Measurements from ENCODE around the gene DTNBP1. TPM values are rescaled to one million over a fixed set of nuclear protein-coding genes. Genes with fewer than 3 reads are reported as not detected.

The DTNBP1 gene
- polyA plus RNA-seq, 2 of the 4 experiments (the other 2 are of a cell fraction): 8.4 to 8.7 TPM

DNA sequence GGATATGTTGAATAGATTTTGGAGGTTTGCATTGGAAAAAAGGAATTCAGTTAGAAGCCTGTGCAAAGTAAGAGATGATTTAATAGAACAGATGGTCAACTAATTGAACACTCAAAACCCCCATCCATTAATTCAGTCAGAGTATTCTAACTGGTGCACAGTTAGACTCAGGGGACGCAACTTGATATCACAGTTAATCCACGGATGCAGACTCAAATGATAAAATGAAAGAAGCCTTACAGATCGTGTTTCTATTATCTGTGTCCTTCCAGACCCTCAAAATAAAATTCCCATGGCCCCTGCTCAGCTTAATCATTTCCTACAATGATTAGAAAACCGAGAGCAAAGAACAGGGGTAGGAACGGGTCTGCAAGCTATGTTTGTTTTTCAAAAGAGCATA, 45.4 kb upstream of the DTNBP1 start:
- WGBS (ENCODE audit: missing lambda C conversion rate): 30% methylated on average over 5 of the region's 5 CpGs
- H3K9me3 ChIP-seq: peaks cover 5% of the 10 kb centered on the region; the same call in 1 of the 3 replicates
- H3K4me3 ChIP-seq: no peak overlapping the region
- no peak overlapping the region for H3K27ac ChIP-seq
- H3K4me2 ChIP-seq: no peak overlapping the region
- CTCF ChIA-PET: interaction anchor here (1.2 kb wide), 1 partner anchor 17 kb away, joined by 6 read pairs; no protein-coding TSS in a partner anchor
- TF ChIP-seq EHF (CRISPR knock-in tag; IDR thresholded peaks at IDR 0.05) (no peak), MAFK (IDR thresholded peaks at IDR 0.05; ENCODE audit: partially characterized antibody) (no peak), POLR2AphosphoS2 (conservative IDR thresholded peaks at IDR 0.05; ENCODE audit: low read length) (no peak), JUN (IDR thresholded peaks at IDR 0.05) (no peak), KDM1A (IDR thresholded peaks at IDR 0.05; ENCODE audit: low read depth) (no peak), TP53 (CRISPR knock-in tag; IDR thresholded peaks at IDR 0.05) (no peak), NFE2L2 (conservative IDR thresholded peaks at IDR 0.05; ENCODE audit: low read length) (no peak)
- TF ChIP-seq, protein P1, sequence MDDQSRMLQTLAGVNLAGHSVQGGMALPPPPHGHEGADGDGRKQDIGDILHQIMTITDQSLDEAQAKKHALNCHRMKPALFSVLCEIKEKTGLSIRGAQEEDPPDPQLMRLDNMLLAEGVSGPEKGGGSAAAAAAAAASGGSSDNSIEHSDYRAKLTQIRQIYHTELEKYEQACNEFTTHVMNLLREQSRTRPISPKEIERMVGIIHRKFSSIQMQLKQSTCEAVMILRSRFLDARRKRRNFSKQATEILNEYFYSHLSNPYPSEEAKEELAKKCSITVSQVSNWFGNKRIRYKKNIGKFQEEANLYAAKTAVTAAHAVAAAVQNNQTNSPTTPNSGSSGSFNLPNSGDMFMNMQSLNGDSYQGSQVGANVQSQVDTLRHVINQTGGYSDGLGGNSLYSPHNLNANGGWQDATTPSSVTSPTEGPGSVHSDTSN (IDR thresholded peaks at IDR 0.05): no peak
- TF ChIP-seq, protein P2, sequence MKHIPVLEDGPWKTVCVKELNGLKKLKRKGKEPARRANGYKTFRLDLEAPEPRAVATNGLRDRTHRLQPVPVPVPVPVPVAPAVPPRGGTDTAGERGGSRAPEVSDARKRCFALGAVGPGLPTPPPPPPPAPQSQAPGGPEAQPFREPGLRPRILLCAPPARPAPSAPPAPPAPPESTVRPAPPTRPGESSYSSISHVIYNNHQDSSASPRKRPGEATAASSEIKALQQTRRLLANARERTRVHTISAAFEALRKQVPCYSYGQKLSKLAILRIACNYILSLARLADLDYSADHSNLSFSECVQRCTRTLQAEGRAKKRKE (CRISPR knock-in tag; IDR thresholded peaks at IDR 0.05; ENCODE audit: low read depth): no peak
- TF ChIP-seq, protein P3, sequence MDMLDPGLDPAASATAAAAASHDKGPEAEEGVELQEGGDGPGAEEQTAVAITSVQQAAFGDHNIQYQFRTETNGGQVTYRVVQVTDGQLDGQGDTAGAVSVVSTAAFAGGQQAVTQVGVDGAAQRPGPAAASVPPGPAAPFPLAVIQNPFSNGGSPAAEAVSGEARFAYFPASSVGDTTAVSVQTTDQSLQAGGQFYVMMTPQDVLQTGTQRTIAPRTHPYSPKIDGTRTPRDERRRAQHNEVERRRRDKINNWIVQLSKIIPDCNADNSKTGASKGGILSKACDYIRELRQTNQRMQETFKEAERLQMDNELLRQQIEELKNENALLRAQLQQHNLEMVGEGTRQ (IDR thresholded peaks at IDR 0.05): no peak
- TF ChIP-seq, protein P4, sequence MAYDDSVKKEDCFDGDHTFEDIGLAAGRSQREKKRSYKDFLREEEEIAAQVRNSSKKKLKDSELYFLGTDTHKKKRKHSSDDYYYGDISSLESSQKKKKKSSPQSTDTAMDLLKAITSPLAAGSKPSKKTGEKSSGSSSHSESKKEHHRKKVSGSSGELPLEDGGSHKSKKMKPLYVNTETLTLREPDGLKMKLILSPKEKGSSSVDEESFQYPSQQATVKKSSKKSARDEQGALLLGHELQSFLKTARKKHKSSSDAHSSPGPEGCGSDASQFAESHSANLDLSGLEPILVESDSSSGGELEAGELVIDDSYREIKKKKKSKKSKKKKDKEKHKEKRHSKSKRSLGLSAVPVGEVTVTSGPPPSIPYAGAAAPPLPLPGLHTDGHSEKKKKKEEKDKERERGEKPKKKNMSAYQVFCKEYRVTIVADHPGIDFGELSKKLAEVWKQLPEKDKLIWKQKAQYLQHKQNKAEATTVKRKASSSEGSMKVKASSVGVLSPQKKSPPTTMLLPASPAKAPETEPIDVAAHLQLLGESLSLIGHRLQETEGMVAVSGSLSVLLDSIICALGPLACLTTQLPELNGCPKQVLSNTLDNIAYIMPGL (CRISPR knock-in tag; IDR thresholded peaks at IDR 0.05; ENCODE audit: borderline replicate concordance): no peak
- TF ChIP-seq, protein P5, sequence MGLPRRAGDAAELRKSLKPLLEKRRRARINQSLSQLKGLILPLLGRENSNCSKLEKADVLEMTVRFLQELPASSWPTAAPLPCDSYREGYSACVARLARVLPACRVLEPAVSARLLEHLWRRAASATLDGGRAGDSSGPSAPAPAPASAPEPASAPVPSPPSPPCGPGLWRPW (IDR thresholded peaks at IDR 0.05): no peak
- FAIRE-seq: no peak
- POLR2A ChIA-PET: no interaction called here
- no peaks in the 10 kb centered on the region for H3K4me1 ChIP-seq
- ATAC-seq: no peak
- DNase-seq (ENCODE audit: low read depth in 1 of 2, low spot score in 1 of 2): no peak

DNA sequence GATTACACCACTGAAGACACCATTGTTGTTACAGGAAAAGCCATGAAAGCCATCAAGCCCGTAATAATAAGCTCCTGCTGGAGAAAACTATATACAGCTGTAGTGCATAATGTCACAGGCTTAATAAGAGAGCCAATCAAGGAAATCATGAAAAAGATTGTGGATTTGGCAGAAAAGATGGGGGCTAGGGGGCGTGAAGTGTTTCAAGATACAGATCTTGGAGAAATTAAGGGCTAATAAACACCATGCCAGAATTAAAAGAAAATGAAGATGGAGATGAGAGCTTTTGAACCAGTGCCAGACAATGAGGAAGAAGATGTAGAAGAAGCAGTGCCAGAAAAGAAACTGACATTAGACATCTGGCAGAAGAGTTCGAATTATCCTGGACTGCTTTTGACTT, 43.2 kb upstream of the DTNBP1 start:
- FAIRE-seq: no peak
- POLR2A ChIA-PET: no interaction called here

DNA sequence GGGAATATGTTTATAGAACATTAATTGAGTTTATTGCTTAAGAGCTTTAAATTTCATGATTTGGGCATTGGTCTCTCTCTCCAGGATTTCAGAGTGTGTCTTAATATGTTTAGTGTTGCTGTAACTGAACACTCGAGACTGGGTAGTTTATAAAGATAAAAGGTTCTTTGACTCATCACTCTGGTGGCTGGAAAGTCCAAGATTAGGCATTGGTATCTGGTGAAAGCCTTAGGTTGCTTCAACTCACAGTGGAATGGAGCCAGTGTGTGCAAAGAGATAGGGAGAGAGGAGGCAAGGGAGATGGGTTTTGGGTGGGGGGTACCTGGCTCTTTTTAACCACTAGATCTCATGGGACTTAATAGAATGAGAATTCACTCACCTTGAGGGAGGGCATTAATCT, 35.6 kb upstream of the DTNBP1 start:
- ChIA-PET CTCF (no interaction called here), POLR2A (no interaction called here)
- Histone ChIP-seq H3K27ac (no peak overlapping the region), H3K4me1 (no peaks in the 10 kb centered on the region), H3K9me3 (no peaks in the 10 kb centered on the region), H3K4me3 (no peak overlapping the region), H3K4me2 (no peak overlapping the region)
- no peak for FAIRE-seq
- no peak for ATAC-seq
- no peak for DNase-seq (ENCODE audit: low read depth in 1 of 2, low spot score in 1 of 2)
- TF ChIP-seq TFCP2L1 (CRISPR knock-in tag; IDR thresholded peaks at IDR 0.05) (no peak), POLR2AphosphoS2 (conservative IDR thresholded peaks at IDR 0.05; ENCODE audit: low read length) (no peak)
- WGBS (ENCODE audit: missing lambda C conversion rate): 0% methylated on average over 1 of the region's 1 CpG

More for the DNA sequence above, 43.2 kb upstream of the DTNBP1 start:
- Histone ChIP-seq H3K27ac (no peak overlapping the region), H3K4me1 (no peaks in the 10 kb centered on the region), H3K4me2 (no peak overlapping the region), H3K9me3 (peaks cover 5% of the 10 kb centered on the region; the same call in 1 of the 3 replicates), H3K4me3 (no peak overlapping the region)
- CTCF ChIA-PET: interaction anchor here (1.7 kb wide), 1 partner anchor 477 kb away, joined by 4 read pairs; no protein-coding TSS in a partner anchor
- ATAC-seq: no peak
- TF ChIP-seq RNF2 (IDR thresholded peaks at IDR 0.05; ENCODE audit: borderline replicate concordance, low read depth) (no peak), FOXS1 (CRISPR knock-in tag; IDR thresholded peaks at IDR 0.05) (no peak), EHF (CRISPR knock-in tag; IDR thresholded peaks at IDR 0.05) (no peak), ZSCAN20 (CRISPR knock-in tag; IDR thresholded peaks at IDR 0.05) (no peak), SMC3 (IDR thresholded peaks at IDR 0.05) (no peak), KDM1A (IDR thresholded peaks at IDR 0.05; ENCODE audit: low read depth) (no peak), MAFK (IDR thresholded peaks at IDR 0.05; ENCODE audit: partially characterized antibody) (no peak)
- TF ChIP-seq, protein P2 (CRISPR knock-in tag; IDR thresholded peaks at IDR 0.05; ENCODE audit: low read depth): no peak
- WGBS (ENCODE audit: missing lambda C conversion rate): 27% methylated on average over 3 of the region's 3 CpGs
- DNase-seq (ENCODE audit: low read depth in 1 of 2, low spot score in 1 of 2): no peak
